ENCODE data around the gene FOXD4L3.
"Not testable (repeated sequence)": the region's sequence is repeated elsewhere in the genome, so short reads cannot be mapped to it uniquely, and the experiment has no call there.

FOXD4L3 gene

GRCh38 chr9:68302567-68302966 lies at the start of gene FOXD4L3:
TSS of gene FOXD4L3 (plus strand) at chr9:68302867. CDS start at chr9:68302952, 85 bp downstream.
- DNase-seq = not testable (repeated sequence)

GRCh38 chr9:68281041-68281440 lies 21.6 kb upstream of the FOXD4L3 start:
- DNase-seq = not testable (repeated sequence)

GRCh38 chr9:68303771-68304170 lies 1.1 kb downstream of the FOXD4L3 start:
- not testable (repeated sequence) for DNase-seq

GRCh38 chr9:68304212-68304611 lies 1.5 kb downstream of the FOXD4L3 start:
- not testable (repeated sequence) for DNase-seq

GRCh38 chr9:68304777-68305176 lies 2.1 kb downstream of the FOXD4L3 start:
- not testable (repeated sequence) for DNase-seq

- not testable (repeated sequence) for DNase-seq
These were observed 3.1 kb downstream of the FOXD4L3 start for GRCh38 chr9:68305680-68306285.

- DNase-seq = not testable (repeated sequence)
These were observed 3.8 kb downstream of the FOXD4L3 start for GRCh38 chr9:68306391-68306964.

GRCh38 chr9:68307127-68307526 lies 4.5 kb downstream of the FOXD4L3 start:
- DNase-seq = not testable (repeated sequence)

GRCh38 chr9:68307654-68308053 lies 5.0 kb downstream of the FOXD4L3 start:
- not testable (repeated sequence) for DNase-seq

GRCh38 chr9:68311208-68311607 lies 8.5 kb downstream of the FOXD4L3 start:
- DNase-seq = not testable (repeated sequence)

GRCh38 chr9:68318209-68318608 lies 15.5 kb downstream of the FOXD4L3 start:
- DNase-seq = not testable (repeated sequence)

- not testable (repeated sequence) for DNase-seq
These were observed 21.1 kb downstream of the FOXD4L3 start for GRCh38 chr9:68323749-68324148.

GRCh38 chr9:68324518-68324917 lies 21.9 kb downstream of the FOXD4L3 start:
- DNase-seq = not testable (repeated sequence)

GRCh38 chr9:68329106-68329505 lies 26.4 kb downstream of the FOXD4L3 start:
- not testable (repeated sequence) for DNase-seq

GRCh38 chr9:68330531-68331173 lies 28.0 kb downstream of the FOXD4L3 start:
- DNase-seq = not testable (repeated sequence)

GRCh38 chr9:68332122-68332521 lies 29.5 kb downstream of the FOXD4L3 start:
- not testable (repeated sequence) for DNase-seq

- DNase-seq = not testable (repeated sequence)
These were observed 33.3 kb downstream of the FOXD4L3 start for GRCh38 chr9:68335935-68336334.

GRCh38 chr9:68336639-68337339 lies 34.1 kb downstream of the FOXD4L3 start:
- not testable (repeated sequence) for DNase-seq

- DNase-seq = not testable (repeated sequence)
These were observed 35.3 kb downstream of the FOXD4L3 start for GRCh38 chr9:68338000-68338399.

GRCh38 chr9:68342265-68343025 lies 39.8 kb downstream of the FOXD4L3 start:
- not testable (repeated sequence) for DNase-seq

- not testable (repeated sequence) for DNase-seq
These were observed 40.6 kb downstream of the FOXD4L3 start for GRCh38 chr9:68343242-68343641.

GRCh38 chr9:68343992-68344391 lies 41.3 kb downstream of the FOXD4L3 start:
- not testable (repeated sequence) for DNase-seq
